ENCODE measurements around the gene SEPTIN8. TPM values are rescaled to one million over a fixed set of nuclear protein-coding genes. Genes with fewer than 3 reads are reported as not detected.
A peak's percentile ranks its signal among the peaks of the same experiment; 100 is the strongest.

The SEPTIN8 gene
- total and polyA plus RNA-seq, 2 of the 13 experiments (the other 11 are each of a cell fraction or from before 2014, with no cell fraction given) = 41.4 to 49.9 TPM

DNA sequence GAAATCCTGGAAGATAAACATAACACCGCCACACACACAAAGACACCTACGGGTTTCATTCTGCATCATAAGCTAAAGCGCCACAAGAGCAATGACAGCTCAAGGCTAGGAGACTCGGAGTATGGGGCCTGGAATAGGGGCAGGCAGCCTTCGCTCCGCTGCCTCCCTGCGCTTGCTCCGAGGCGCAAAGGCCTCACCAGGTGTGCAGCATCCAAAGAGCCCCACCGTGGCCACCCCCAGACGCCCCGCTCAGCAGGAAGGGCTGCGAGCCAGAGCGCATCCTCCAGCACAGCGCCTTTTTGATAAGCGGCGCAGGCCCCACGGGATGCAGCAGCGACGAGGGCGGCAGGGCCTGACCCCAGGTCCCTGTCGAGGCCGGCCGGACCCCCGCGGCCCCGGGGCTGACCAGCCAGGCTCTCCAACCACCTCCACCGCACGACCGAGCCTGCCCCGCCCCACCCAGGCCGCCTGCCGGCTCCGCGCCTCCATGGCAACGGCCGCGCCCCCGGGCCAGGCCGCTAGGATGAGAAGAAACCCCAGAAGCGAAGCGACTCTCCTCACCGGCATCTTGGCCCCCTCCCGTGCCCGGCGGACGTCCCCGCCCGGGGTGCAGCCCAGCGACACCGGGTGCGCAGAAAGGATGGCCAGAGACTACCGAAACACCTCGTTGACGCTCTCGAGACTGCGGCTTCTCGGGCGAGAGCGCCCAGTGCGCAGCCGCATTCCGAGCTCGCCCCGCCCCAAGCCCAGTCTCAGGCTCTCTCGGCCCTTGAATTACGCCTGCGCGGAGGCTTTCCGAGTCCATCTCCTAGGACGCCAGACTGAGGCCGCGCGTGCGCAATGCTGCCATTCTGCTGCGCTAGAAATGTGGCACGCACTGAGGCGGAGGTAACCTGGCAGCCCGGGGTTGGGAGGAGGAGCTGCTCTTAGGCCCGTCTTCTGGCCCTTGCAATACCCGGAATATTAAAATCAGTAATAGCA, 39.9 kb downstream of the SEPTIN8 start, which contains the start of gene KIF3A (continued):
- TF ChIP-seq, protein P1, sequence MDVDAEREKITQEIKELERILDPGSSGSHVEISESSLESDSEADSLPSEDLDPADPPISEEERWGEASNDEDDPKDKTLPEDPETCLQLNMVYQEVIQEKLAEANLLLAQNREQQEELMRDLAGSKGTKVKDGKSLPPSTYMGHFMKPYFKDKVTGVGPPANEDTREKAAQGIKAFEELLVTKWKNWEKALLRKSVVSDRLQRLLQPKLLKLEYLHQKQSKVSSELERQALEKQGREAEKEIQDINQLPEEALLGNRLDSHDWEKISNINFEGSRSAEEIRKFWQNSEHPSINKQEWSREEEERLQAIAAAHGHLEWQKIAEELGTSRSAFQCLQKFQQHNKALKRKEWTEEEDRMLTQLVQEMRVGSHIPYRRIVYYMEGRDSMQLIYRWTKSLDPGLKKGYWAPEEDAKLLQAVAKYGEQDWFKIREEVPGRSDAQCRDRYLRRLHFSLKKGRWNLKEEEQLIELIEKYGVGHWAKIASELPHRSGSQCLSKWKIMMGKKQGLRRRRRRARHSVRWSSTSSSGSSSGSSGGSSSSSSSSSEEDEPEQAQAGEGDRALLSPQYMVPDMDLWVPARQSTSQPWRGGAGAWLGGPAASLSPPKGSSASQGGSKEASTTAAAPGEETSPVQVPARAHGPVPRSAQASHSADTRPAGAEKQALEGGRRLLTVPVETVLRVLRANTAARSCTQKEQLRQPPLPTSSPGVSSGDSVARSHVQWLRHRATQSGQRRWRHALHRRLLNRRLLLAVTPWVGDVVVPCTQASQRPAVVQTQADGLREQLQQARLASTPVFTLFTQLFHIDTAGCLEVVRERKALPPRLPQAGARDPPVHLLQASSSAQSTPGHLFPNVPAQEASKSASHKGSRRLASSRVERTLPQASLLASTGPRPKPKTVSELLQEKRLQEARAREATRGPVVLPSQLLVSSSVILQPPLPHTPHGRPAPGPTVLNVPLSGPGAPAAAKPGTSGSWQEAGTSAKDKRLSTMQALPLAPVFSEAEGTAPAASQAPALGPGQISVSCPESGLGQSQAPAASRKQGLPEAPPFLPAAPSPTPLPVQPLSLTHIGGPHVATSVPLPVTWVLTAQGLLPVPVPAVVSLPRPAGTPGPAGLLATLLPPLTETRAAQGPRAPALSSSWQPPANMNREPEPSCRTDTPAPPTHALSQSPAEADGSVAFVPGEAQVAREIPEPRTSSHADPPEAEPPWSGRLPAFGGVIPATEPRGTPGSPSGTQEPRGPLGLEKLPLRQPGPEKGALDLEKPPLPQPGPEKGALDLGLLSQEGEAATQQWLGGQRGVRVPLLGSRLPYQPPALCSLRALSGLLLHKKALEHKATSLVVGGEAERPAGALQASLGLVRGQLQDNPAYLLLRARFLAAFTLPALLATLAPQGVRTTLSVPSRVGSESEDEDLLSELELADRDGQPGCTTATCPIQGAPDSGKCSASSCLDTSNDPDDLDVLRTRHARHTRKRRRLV (CRISPR knock-in tag; IDR thresholded peaks at IDR 0.05) = no peak
- TF ChIP-seq, protein P2, sequence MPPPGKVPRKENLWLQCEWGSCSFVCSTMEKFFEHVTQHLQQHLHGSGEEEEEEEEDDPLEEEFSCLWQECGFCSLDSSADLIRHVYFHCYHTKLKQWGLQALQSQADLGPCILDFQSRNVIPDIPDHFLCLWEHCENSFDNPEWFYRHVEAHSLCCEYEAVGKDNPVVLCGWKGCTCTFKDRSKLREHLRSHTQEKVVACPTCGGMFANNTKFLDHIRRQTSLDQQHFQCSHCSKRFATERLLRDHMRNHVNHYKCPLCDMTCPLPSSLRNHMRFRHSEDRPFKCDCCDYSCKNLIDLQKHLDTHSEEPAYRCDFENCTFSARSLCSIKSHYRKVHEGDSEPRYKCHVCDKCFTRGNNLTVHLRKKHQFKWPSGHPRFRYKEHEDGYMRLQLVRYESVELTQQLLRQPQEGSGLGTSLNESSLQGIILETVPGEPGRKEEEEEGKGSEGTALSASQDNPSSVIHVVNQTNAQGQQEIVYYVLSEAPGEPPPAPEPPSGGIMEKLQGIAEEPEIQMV (CRISPR knock-in tag; IDR thresholded peaks at IDR 0.05; ENCODE audit: low read depth) = 0 out of 2 replicates have a peak, but pooled peaks have one; percentile 25
- TF ChIP-seq IRF2 (CRISPR knock-in tag; IDR thresholded peaks at IDR 0.05) (peak; percentile 36; the same call in 1 of the 2 replicates), RARA (CRISPR knock-in tag; IDR thresholded peaks at IDR 0.05) (no peak), FOXJ3 (CRISPR knock-in tag; IDR thresholded peaks at IDR 0.05; ENCODE audit: borderline replicate concordance) (no peak), PITX1 (CRISPR knock-in tag; IDR thresholded peaks at IDR 0.05) (no peak), ZNF788 (CRISPR knock-in tag; IDR thresholded peaks at IDR 0.05; ENCODE audit: borderline replicate concordance) (no peak; the same call in 1 of the 2 replicates), ZNF20 (CRISPR knock-in tag; IDR thresholded peaks at IDR 0.05) (no peak), ZNF143 (CRISPR knock-in tag; IDR thresholded peaks at IDR 0.05) (no peak)
- TF ChIP-seq, protein P3, sequence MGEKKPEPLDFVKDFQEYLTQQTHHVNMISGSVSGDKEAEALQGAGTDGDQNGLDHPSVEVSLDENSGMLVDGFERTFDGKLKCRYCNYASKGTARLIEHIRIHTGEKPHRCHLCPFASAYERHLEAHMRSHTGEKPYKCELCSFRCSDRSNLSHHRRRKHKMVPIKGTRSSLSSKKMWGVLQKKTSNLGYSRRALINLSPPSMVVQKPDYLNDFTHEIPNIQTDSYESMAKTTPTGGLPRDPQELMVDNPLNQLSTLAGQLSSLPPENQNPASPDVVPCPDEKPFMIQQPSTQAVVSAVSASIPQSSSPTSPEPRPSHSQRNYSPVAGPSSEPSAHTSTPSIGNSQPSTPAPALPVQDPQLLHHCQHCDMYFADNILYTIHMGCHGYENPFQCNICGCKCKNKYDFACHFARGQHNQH (CRISPR knock-in tag; IDR thresholded peaks at IDR 0.05) = peak; percentile 57; the same call in 1 of the 2 replicates
- TF ChIP-seq, protein P4, sequence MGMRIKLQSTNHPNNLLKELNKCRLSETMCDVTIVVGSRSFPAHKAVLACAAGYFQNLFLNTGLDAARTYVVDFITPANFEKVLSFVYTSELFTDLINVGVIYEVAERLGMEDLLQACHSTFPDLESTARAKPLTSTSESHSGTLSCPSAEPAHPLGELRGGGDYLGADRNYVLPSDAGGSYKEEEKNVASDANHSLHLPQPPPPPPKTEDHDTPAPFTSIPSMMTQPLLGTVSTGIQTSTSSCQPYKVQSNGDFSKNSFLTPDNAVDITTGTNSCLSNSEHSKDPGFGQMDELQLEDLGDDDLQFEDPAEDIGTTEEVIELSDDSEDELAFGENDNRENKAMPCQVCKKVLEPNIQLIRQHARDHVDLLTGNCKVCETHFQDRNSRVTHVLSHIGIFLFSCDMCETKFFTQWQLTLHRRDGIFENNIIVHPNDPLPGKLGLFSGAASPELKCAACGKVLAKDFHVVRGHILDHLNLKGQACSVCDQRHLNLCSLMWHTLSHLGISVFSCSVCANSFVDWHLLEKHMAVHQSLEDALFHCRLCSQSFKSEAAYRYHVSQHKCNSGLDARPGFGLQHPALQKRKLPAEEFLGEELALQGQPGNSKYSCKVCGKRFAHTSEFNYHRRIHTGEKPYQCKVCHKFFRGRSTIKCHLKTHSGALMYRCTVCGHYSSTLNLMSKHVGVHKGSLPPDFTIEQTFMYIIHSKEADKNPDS (CRISPR knock-in tag; IDR thresholded peaks at IDR 0.05) = no peak
- TF ChIP-seq, protein P5, sequence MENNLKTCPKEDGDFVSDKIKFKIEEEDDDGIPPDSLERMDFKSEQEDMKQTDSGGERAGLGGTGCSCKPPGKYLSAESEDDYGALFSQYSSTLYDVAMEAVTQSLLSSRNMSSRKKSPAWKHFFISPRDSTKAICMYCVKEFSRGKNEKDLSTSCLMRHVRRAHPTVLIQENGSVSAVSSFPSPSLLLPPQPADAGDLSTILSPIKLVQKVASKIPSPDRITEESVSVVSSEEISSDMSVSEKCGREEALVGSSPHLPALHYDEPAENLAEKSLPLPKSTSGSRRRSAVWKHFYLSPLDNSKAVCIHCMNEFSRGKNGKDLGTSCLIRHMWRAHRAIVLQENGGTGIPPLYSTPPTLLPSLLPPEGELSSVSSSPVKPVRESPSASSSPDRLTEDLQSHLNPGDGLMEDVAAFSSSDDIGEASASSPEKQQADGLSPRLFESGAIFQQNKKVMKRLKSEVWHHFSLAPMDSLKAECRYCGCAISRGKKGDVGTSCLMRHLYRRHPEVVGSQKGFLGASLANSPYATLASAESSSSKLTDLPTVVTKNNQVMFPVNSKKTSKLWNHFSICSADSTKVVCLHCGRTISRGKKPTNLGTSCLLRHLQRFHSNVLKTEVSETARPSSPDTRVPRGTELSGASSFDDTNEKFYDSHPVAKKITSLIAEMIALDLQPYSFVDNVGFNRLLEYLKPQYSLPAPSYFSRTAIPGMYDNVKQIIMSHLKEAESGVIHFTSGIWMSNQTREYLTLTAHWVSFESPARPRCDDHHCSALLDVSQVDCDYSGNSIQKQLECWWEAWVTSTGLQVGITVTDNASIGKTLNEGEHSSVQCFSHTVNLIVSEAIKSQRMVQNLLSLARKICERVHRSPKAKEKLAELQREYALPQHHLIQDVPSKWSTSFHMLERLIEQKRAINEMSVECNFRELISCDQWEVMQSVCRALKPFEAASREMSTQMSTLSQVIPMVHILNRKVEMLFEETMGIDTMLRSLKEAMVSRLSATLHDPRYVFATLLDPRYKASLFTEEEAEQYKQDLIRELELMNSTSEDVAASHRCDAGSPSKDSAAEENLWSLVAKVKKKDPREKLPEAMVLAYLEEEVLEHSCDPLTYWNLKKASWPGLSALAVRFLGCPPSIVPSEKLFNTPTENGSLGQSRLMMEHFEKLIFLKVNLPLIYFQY (CRISPR knock-in tag; IDR thresholded peaks at IDR 0.05; ENCODE audit: borderline replicate concordance) = no peak; the same call in 1 of the 2 replicates

Measured in HepG2 (cell line).